Skeletal muscle satellite cell (primary cell): ENCODE data around the gene ICAM2.
"Not testable (repeated sequence)": the region's sequence is repeated elsewhere in the genome, so short reads cannot be mapped to it uniquely, and the experiment has no call there.

Experiments
- H3K27me3 ChIP-seq: 2 replicates; pipeline ENCODE4 v1.7.0; 2013; ENCODE audit warnings: low read length; ENCODE audit not compliant: control insufficient read depth, insufficient read depth
- H3K36me3 ChIP-seq: 2 replicates; pipeline ENCODE4 v1.7.0; 2013; ENCODE audit warnings: mild to moderate bottlenecking, control low read depth, low read length; ENCODE audit not compliant: insufficient read depth
- H3K4me1 ChIP-seq: 2 replicates; pipeline ENCODE4 v1.7.0; 2013; ENCODE audit warnings: low read length; ENCODE audit not compliant: control insufficient read depth, insufficient read depth
- H3K4me2 ChIP-seq: 2 replicates; pipeline ENCODE4 v1.7.0; 2013; ENCODE audit warnings: mild to moderate bottlenecking, low read length
- H3K4me3 ChIP-seq: 2 replicates; pipeline ENCODE4 v1.7.0; 2013; ENCODE audit warnings: low read length
- H3K9ac ChIP-seq: 2 replicates; pipeline ENCODE4 v1.7.0; 2013; ENCODE audit warnings: mild to moderate bottlenecking, low read depth, low read length, moderate library complexity
- H3K9me3 ChIP-seq: replicated peaks from 2 replicates; pipeline ENCODE4 v1.7.0; 2013; ENCODE audit warnings: mild to moderate bottlenecking, control low read depth, low read length

Gene ICAM2

DNA sequence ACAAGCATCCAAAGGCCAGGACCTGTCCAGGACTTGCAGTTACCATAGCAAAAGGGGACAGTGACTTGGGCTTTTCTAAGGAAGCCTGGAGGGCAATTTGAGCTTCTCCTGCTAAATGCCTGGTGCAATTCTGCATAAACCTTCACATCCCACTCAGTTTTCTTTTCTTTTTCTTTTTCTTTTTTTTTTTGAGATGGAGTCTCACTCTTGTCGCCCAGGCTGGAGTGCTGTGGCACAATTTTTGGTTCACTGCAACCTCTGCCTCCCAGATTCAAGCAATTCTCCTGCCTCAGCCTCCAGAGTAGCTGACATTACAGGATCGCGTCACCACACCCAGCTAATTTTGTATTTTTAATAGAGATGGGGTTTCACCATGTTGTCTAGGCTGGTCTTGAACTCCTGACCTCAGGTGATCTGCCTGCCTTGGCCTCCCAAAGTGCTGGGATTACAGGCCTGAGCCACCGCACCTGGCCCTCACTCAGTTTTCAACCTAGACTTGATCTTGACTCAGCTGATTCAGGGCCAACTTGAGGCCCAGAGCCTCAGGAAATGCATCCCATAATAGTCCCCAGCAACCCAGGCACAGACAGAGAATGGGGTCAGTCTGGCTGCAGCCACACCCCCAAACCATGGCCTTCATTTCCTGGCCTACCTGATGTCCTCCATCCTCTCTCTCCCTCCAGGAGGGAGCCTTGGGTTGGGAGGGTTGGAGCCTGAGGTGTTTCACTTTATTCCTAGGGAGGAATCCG, 13.2 kb downstream of the ICAM2 start:
- H3K4me3 ChIP-seq, H3K9ac ChIP-seq, H3K4me2 ChIP-seq, H3K36me3 ChIP-seq, H3K9me3 ChIP-seq: not testable (repeated sequence)
- peaks cover 18% of the 10 kb centered on the region for H3K27me3 ChIP-seq
- H3K4me1 ChIP-seq = peaks cover 26% of the 10 kb centered on the region

DNA sequence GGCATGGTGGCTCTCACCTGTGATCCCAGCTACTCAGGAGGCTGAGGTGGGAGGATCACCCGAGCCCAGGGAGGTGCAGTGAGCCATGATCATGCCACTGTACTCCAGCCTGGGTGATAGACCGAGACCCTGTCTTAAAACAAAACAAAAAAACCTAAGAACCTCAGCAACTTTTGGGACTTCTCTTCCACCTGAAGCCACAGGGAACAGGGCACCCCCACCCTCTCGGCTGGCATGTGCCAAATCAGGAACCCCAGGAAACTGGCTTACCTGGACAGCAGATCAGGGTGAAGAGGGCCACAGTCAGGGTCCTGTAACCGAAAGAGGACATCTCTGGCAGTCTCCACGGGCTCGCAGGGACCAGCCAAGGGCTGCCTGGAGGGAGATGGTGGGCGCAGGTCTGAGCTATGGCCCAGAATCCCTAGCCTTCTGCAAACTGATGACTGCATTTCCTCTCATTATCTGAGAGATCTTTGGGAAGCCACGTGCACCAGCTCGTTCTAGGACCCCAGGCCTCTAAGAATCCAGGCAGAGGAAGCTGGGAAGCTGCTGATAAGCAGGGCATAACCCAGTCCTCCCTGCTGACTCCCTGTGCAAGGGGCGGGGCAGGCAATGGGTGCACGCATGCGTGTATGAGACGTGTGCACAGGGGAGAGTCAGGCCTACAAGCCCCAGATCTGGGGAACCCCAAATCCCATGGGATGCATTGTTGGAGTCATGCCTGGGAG, 13.9 kb downstream of the ICAM2 start:
- Histone ChIP-seq H3K9me3 (no peaks in the 10 kb centered on the region), H3K27me3 (peaks cover 24% of the 10 kb centered on the region), H3K4me2 (no peak overlapping the region), H3K4me3 (no peak overlapping the region), H3K36me3 (no peaks in the 10 kb centered on the region), H3K4me1 (peaks cover 26% of the 10 kb centered on the region), H3K9ac (no peak overlapping the region)

DNA sequence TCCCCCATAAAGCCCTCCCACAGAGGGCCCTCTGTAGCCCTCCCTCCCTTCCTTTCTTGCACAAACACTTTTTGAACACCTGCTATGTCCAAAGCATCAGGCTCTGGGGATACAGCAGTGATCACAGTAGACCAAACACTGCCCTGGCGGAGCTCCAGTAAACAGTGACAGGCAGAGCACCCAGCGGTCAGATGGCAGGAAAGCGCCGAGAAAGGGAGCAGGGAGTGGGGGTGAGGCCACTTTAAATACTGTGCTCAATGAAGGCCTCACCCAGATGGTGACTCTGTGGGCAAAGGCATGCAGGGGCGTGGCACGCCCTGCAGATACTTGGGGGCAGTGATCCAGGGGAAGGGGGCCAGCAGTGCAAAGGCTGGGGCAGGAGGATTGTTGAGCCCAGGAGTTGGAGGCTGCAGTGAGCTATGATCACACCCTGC, 14.7 kb downstream of the ICAM2 start:
- peaks cover 26% of the 10 kb centered on the region for H3K27me3 ChIP-seq
- H3K4me1 ChIP-seq = peaks cover 26% of the 10 kb centered on the region
- no peak overlapping the region for H3K4me2 ChIP-seq
- H3K4me3 ChIP-seq = no peak overlapping the region
- H3K36me3 ChIP-seq = no peaks in the 10 kb centered on the region
- H3K9me3 ChIP-seq = no peaks in the 10 kb centered on the region
- no peak overlapping the region for H3K9ac ChIP-seq

DNA sequence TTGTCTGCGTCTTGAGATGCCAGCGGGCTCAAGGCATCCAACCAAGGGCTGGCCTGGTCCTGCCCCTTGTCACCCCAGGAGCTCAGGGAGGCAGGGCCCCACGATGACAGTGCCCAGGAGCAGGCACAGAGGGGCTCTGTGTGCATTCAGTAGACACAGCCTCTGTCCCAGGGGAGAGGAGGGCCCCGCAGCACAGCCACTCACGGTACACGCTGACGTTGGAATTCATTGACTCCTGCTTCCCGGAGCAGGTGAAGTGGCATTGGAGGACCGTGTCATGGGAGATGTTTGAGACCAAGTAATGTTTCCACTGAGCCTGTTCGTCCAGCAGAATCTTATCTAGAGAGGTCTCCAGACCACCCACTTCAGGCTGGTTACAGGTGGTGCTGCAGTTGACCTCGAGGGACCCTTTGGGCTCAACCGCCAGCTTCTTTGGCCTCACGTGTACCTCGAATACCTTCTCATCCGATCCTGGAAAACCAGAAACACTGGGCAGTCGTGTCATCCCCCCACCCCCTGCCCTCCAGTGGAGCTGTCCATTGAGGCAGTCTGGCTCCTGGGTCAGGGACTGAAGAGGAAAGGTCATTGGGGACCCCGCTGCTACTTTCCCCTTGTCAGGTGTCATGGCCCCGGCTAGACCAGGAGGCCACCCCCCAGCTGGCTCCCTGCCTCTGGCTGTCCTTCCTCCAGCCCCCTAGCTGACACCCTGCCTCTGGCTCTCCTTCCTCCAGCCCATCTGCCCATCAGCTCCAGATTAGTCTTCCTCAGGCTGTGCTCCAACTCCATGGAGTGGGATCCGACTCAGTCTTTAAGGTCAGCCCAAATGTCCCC, 15.3 kb downstream of the ICAM2 start:
- Histone ChIP-seq H3K36me3 (no peaks in the 10 kb centered on the region), H3K27me3 (peaks cover 26% of the 10 kb centered on the region), H3K4me1 (peaks cover 25% of the 10 kb centered on the region), H3K9ac (no peak overlapping the region), H3K4me2 (no peak overlapping the region), H3K4me3 (no peak overlapping the region), H3K9me3 (no peaks in the 10 kb centered on the region)

DNA sequence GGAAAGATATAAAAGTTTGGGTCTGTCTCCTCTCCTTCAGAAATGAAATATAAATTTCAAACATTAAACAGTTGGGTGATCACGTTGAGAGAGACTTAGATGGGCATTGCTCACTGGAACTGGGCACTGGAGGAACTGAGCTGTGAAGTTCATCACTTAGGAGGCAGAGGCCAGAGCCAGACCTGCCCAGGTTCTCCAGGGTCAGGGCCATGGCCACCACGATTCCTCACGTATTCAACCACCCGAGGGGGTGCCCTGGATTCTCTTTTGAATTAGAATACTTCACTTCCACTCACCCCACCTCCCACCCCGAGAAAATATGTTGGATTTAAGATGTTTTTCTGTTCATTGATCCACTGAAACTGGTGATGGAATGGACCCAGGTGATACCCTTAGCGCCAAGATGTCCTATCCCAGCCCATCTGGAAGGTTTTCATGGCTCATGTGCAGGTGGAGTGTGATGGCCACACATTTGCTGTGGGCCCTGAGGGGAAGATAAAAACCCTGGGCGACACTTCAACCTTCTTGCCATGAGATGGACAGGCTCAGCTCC, 16.1 kb downstream of the ICAM2 start:
- Histone ChIP-seq H3K4me1 (peaks cover 18% of the 10 kb centered on the region), H3K9me3 (no peaks in the 10 kb centered on the region), H3K36me3 (no peaks in the 10 kb centered on the region), H3K4me3 (no peak overlapping the region), H3K4me2 (no peak overlapping the region), H3K9ac (no peak overlapping the region), H3K27me3 (peaks cover 29% of the 10 kb centered on the region)

DNA sequence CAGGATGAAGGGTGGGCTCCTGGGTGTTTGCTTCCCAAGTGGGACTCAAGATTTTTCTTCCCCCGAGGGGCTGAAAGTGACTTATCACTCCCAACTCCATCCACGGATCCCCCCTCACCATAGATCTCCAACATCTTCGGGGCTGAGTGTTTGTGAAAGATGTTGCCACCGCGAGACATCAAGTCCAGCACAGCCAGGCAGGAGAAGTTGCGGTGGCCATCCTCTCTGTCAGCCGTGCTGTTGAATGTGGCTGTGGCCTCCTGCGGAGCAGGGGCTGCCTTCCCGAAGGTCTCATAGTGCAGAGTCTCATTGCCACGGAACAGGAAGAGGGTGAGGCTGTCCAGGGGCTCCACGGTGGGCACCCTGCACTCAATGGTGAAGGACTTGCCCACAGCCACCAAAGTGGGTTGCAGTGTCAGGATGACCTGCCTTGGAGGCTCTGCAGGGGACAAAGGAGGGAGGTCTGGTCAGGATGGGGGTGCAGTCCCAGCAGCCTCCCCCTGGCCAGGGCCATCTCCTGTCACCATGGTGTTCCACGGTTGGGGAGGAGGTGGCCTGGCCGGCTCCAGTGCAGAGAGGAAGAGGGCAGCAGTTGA, 16.8 kb downstream of the ICAM2 start:
- peaks cover 36% of the 10 kb centered on the region for H3K27me3 ChIP-seq
- H3K4me2 ChIP-seq = no peak overlapping the region
- no peaks in the 10 kb centered on the region for H3K9me3 ChIP-seq
- no peak overlapping the region for H3K4me3 ChIP-seq
- H3K4me1 ChIP-seq = peaks cover 12% of the 10 kb centered on the region
- no peaks in the 10 kb centered on the region for H3K36me3 ChIP-seq
- H3K9ac ChIP-seq = no peak overlapping the region

DNA sequence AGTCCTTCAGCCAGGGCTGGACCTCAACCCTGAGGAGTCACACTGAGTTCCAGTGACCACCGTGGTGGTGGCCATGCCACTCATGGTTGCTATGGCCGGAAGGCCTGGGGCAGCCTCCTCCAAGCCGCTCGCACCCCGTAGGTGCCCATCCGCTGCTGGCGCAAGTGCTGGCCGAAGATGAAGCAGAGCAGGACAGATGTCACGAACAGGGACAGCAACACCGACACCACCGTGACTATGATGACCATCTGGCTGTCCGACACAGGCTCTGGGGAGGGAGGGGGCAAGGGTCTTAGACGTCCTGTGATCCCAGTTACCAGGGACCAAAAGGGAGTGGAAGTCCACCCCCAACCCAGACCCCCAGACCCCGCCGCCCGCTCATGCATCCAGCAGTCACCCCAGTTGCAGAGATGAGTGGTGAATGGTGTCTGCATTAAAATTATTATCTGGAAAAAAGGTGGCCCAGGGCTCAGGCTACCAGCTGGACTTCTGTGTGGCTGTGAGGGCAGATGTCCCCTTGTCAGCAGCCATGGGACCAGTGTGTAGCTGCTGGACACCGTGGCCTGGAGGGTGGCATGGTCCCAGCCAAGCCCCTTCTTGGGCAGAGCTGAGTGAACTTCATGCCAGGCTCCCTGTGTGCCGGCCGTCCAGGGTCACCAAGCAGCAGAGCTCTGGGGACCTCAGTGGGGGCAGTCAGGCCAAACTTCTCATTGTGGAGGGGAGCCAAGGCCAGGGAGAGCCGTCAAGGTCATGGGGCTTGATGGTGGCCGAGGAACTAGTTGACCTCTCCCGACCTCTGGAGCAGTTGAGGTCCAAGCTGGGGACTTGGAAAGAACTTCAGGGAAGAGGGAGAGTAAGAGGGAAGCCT, 17.5 kb downstream of the ICAM2 start:
- Histone ChIP-seq H3K9me3 (no peaks in the 10 kb centered on the region), H3K4me3 (no peak overlapping the region), H3K4me1 (peaks cover 11% of the 10 kb centered on the region), H3K36me3 (no peaks in the 10 kb centered on the region), H3K27me3 (peaks cover 41% of the 10 kb centered on the region), H3K4me2 (no peak overlapping the region), H3K9ac (no peak overlapping the region)

DNA sequence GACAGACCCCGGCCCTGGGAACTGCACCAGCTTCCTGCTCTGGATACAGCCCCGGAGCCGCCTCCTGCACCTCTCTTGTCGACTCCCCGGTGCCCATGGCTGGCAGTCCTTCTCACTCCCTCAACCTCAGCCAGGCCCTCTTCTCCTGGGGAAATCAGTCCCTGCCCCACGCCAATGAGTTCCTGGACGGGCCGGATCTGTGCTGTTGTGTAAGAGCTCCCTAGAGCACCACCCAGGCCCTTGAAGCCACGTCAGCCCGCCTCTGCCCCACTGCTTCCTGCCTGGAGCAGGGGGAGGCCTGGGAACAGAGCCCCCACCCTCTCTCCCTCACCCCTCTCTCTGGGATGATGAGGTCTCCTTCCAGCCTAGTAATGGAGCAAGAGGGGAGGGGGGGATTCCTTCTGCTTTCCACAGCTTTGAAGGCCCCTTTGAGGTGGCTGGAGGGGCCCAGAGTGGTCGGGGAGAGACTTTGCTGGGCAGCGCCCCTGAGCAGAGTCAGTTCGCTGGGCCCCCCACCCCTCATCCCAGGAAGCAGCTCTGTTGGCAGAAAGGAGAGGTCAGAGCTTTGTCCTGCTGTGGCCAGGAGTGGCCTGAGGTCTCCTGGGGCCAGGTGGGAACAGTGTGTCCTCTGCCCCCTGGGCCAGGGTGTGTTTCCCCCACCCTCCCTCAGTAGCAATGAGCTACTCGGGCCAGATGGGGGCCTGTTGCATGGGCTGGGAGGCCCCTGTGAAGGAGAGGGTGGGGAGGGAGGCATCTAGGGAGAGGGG, 18.5 kb downstream of the ICAM2 start:
- no peak overlapping the region for H3K9ac ChIP-seq
- H3K4me3 ChIP-seq = no peak overlapping the region
- H3K4me1 ChIP-seq = peaks cover 10% of the 10 kb centered on the region

DNA sequence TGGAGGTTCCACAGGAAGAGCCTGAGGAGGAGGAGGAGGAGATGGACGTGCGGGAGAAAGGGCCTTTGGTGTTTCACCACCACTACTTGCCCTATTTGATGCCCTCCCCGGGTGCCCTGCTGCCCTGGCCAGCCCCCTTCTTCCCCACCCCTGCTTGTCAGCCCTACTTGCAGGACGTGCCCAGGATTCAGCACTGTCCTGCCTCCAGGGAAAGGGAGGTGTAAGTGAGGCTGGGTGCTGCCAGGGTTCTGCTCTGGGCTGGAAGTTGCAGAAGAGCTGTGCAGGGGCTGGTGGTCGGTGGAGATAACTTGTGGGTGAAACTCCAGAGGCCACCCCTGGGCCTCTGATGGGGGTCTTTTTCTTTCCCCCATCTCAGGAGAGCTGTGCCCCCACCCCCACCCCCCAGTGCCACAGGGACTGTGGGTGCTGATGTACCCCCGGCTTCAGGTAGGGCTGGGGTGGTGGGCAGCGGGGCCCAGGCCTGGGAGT, 19.3 kb downstream of the ICAM2 start:
- Histone ChIP-seq H3K4me3 (no peak overlapping the region), H3K4me1 (peaks cover 10% of the 10 kb centered on the region), H3K36me3 (no peaks in the 10 kb centered on the region), H3K27me3 (peaks cover 59% of the 10 kb centered on the region), H3K4me2 (no peak overlapping the region), H3K9me3 (no peaks in the 10 kb centered on the region), H3K9ac (no peak overlapping the region)

More for the DNA sequence above, 18.5 kb downstream of the ICAM2 start:
- Histone ChIP-seq H3K36me3 (no peaks in the 10 kb centered on the region), H3K9me3 (no peaks in the 10 kb centered on the region), H3K4me2 (no peak overlapping the region), H3K27me3 (peaks cover 51% of the 10 kb centered on the region)
